GM18499 (cell line): ENCODE results near the gene PSMC3.

Experiments
- ATAC-seq: cut with Tn5 transposase; IDR thresholded peaks from one replicate; pipeline ENCODE4 v1.9.1; 2021; ENCODE audit warnings: moderate number of reproducible peaks; ENCODE audit not compliant: insufficient read depth, unreplicated experiment

Gene PSMC3

DNA sequence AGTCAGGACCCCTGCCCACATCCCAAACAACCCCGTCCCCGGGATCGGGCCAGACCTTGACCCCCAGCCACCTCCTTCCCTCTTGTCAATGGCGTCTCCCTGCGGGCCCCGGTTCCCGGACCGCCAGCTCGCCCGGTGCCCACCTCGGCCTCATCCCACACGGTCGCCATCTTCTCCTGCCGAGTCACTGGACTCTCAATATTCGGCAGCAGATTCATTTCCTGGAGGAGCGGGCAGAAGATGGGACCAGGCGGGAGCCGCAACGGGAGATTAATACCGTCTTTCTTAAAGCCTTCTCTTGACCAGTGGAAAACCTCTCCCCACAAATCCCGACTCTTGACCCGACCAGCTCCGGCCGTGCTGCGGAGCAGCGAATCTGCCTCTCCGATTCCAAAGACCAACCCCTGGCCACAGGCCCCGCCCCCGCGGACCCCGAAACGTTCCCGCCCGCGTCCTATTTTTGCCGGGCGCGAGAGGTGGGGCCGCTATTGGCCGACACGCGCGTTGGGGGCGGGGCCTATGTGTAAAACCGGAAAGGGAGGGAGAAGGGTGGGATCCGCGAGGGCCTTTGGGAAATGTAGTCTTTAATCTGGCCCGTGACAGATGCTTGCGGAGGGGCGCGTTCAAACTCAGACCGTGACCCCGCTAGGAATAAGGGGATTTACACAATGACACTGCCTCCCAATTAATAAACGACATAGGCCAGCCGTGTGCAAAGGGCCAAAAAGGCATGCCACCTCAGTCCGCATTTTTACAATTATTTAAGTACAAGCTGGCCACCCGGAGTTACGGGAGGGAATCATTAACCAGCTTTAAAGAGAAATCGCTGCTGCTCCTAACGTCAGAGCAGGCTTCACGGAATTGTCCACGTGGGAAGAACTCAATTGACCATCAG, at the start of gene PSMC3:
TSS of gene PSMC3 (minus strand) at position 378 of the 895 bp plus-strand sequence. CDS start at position 218, 160 bp downstream.
- peak; percentile 55 for ATAC-seq

GRCh38 chr11:47470671-47471070, 44.4 kb upstream of the PSMC3 start:
- ATAC-seq = no peak

GRCh38 chr11:47469361-47470179, 43.3 kb upstream of the PSMC3 start:
- ATAC-seq = no peak

GRCh38 chr11:47468598-47469214, 42.5 kb upstream of the PSMC3 start:
- no peak for ATAC-seq

- no peak for ATAC-seq
These were observed 41.1 kb upstream of the PSMC3 start for GRCh38 chr11:47467357-47467756.

DNA sequence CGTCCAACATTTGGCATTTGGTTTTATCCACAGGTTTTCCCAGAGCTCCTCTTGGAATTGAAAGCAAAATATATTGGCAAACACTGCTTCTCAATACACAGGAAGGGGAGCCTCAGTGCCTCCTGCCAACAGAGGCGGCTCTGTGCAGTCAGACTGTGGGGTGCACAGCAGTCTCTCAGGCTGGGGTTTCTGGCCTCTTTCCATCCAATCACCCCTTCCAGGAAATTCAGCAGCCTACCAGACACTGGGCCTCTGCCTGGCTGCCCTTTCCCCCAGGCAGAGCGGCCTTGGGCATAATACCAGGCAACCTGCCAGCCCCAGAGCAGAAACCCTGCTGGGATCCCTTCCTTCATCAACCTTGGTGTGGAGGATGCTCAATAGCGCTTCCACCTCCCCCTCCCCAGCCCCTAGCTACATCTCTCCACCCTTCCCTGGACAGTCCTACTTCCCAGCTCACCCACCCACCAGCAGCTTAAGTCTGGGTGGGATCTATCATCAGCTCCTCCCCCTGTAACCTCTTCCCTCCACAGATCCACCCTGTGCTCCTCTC, 40.5 kb upstream of the PSMC3 start:
- ATAC-seq = no peak

GRCh38 chr11:47466201-47466600, 40.0 kb upstream of the PSMC3 start:
- no peak for ATAC-seq

DNA sequence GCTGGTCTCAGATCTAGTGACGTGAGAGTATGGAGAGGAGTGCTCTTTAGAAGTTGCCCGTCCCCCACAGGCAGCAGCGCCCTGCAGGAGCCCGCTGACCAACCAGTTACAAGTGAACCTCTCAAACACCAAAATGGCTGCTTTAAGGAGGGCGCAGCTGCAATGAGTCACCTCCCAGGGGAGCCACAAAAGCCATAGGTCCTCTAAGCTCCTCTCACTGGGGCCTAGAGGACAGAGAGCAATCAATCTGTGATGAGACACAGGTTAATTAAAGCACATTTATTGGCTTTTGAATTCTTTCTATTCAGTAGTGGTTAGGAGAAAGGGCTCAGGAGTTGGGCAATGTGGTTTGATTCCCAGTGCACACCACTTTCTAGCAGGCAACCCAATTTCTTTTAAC, 38.2 kb upstream of the PSMC3 start:
- no peak for ATAC-seq

DNA sequence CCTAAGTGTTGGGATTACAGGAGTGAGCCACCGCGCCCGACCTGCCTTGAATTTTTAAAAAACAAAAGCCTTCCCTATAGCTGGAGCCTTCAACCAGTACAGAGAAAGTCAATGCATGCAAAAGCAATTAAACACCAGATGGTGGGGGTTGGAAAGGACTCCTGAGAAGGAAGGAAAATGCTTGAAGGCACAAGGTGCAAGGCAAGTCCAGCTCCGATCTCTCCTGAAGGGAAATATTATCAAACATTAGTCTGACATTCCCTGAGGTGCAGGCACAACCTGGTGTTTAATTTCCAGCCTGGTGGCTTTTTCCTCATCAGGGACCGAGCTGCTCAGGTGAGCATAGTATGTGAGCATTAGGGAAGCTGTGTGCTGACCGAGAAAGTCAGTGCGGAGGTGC, 35.6 kb upstream of the PSMC3 start:
- no peak for ATAC-seq

- ATAC-seq = no peak
These were observed 34.5 kb upstream of the PSMC3 start for GRCh38 chr11:47460571-47461235.

- ATAC-seq = peak; percentile 79
These were observed 28.0 kb upstream of the PSMC3 start for GRCh38 chr11:47454258-47454671.

DNA sequence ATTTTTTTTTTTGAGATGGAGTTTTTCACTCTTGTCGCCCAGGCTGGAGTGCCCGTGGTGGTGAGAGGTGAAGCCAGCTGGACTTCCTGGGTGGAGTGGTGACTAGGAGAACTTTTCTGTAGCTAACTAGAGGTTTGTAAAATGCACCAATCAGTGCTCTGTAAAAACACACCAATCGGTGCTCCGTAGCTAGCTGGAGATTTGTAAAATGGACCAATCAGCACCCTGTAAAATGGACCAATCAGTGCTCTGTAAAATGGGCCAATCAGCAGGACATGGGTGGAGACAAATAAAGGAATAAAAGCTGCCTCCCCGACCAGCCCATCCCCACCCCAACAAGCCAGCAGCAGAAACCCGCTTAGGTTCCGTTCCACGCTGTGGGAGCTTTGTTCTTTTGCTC, 27.1 kb upstream of the PSMC3 start:
- no peak for ATAC-seq

- no peak for ATAC-seq
These were observed 25.8 kb upstream of the PSMC3 start for GRCh38 chr11:47451990-47452389.

DNA sequence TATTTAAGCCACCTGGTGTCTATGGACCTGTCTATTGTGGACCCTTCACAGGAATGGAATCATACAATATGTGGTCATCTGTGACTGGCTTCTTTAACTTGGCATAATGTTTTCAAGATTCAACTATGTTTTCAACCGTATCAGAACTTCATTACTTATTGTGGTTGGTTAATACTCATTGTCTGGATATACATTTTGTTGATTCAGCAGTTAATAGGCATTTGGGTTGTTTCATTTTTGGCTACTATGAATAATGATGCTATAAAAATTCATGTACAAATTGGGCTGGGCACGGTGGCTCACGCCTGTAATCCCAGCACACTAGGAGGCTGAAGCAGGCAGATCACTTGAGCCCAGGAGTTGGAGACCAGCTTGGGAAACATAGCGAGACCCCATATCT, 25.2 kb upstream of the PSMC3 start:
- ATAC-seq = no peak

DNA sequence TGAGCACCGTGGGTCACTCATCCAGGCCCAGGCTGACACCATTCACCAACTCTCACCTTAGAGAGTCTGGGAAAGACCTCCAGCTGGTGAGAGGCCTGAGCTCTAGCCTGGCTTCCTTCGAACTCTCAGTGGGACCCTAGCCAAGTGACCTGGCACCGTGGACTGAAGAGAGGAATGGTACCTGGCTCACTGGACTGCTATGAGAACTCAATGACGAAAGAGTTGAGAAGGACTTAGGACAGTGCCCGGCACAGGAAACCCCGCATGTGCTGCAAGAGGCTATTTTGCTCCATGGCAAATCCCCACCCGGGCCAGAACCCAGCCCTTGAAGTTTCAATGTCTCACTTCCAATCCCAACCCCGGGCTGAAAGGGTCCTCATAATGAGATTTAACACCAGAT, 23.3 kb upstream of the PSMC3 start:
- ATAC-seq = no peak

- no peak for ATAC-seq
These were observed 22.6 kb upstream of the PSMC3 start, which contains the start of gene RAPSN for GRCh38 chr11:47448566-47449427. Gene RAPSN, minus strand, starts transcription at chr11:47449136. Its CDS starts 172 bp downstream, at chr11:47448964.

DNA sequence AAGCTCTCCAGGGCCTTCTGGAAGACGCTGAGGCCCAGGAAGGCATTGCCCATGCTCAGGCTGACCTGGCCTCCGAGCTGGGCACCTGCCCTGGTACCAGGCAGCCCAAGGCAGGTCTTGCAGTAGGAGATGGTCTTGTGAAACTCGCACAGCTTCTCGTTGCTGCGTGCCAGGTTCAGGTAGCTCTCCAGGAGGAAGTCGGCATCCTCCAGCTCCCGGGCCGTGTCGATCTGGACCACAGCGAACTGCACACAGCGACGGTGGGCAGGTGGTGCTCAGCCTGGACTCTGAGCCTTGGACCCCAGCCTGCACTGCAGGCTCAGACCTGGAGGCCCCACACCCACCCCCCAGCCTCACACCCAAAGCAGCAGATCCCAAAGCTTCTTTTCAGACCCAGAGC, 21.7 kb upstream of the PSMC3 start:
- no peak for ATAC-seq

DNA sequence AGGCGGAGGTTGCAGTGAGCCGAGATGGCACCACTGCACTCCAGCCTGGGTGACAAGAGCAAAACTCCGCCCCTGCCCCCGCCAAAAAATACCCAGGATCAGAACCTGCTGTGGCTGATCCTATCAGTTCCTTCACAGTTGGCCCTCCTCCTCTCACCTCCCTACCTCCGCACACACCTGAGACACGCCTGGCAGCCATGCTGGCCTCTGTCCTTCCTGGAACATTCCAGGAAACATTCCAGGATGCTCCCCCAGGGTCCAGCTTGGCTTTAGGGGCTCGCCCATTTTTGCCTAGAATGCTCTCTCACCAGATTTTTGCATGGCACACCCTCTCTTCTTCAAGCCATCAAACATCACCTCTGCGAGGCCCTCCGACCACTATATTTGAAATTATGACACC, 20.6 kb upstream of the PSMC3 start:
- ATAC-seq = no peak

DNA sequence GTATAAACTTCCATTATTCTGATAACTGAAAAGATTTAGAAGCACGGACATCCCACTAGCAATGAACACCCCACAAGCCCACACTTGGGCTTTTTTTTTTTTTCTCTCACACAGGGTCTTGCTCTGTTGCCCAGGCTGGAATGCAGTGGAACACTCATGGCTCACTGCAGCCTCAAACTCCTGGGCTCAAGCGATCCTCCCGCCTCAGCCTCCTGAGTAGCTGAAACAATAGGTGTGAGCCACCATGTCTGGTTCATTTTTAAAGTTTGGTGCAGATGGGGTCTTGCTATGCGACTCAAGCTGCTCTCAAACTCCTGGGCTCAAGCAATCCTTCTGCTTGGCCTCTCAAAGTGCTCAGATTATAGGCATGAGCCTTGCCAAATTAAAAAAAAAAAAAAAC, 19.6 kb upstream of the PSMC3 start:
- no peak for ATAC-seq
